ENCODE data around the gene OVOL1.
"Not testable (repeated sequence)": the region's sequence is repeated elsewhere in the genome, so short reads cannot be mapped to it uniquely, and the experiment has no call there.

Gene OVOL1

GRCh38 chr11:65822776-65823528, 36.1 kb downstream of the OVOL1 start:
- no peak overlapping the region for H3K4me2 ChIP-seq
- H3K4me3 ChIP-seq (IDR thresholded peaks at IDR 0.05; ENCODE audit: insufficient read depth, low read depth, low read length): no peak overlapping the region
- H2AFZ ChIP-seq (ENCODE audit: low read depth): no peak overlapping the region
- no peak for TF ChIP-seq CTCF (conservative IDR thresholded peaks at IDR 0.05; ENCODE audit: low read depth, low read length)
- H3K27ac ChIP-seq: no peak overlapping the region
- no peaks in the 10 kb centered on the region for H3K79me2 ChIP-seq (ENCODE audit: insufficient read depth, low read depth)
- H3K4me1 ChIP-seq (ENCODE audit: low read depth, poor library complexity, severe bottlenecking): peaks cover 6% of the 10 kb centered on the region
- no peak overlapping the region for H3K9ac ChIP-seq
- H3K36me3 ChIP-seq (ENCODE audit: insufficient read depth): no peaks in the 10 kb centered on the region
- H4K20me1 ChIP-seq (ENCODE audit: insufficient read depth): no peaks in the 10 kb centered on the region
- no peaks in the 10 kb centered on the region for H3K27me3 ChIP-seq (ENCODE audit: insufficient read depth, low read depth)

DNA sequence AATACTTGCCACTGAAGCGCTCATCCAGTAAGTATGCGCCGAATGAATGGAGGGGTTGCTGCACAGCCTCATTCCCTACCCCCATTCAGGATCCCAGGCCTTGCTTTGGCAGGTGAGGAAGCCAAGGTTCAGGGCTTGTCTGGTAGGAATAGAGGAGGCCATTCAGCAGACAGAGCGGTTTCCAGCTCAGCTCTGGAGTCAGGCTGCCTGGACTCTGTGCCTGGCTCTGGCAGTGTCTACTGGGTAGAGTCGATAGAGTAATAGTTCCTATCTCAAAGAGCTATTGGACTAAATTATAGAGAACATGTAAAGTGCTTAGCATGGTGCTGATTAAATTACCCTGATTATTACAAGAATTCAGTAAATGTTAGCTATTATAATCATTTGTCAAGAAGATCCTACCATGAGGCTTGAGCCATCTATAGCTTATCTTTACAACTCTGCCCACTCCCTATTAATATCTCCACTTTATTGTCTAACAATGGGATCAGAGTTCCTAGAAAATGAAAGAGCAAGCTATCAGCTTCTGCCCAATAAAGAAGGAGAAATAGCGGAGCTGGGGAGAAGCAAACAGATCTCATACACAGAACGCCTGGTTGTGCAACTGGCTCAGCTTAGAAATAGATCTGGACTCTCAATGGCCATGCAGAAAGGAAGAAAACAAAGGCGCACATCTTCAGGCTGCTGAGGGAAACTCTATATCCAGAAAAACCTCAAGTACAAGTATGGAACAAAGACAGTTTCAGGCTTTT, 40.3 kb downstream of the OVOL1 start:
- no peaks in the 10 kb centered on the region for H3K36me3 ChIP-seq (ENCODE audit: insufficient read depth)
- no peak overlapping the region for H3K9ac ChIP-seq
- no peak for TF ChIP-seq CTCF (conservative IDR thresholded peaks at IDR 0.05; ENCODE audit: low read depth, low read length)
- no peak overlapping the region for H2AFZ ChIP-seq (ENCODE audit: low read depth)
- no peak overlapping the region for H3K4me3 ChIP-seq (IDR thresholded peaks at IDR 0.05; ENCODE audit: insufficient read depth, low read depth, low read length)
- no peak overlapping the region for H3K4me2 ChIP-seq
- no peaks in the 10 kb centered on the region for H4K20me1 ChIP-seq (ENCODE audit: insufficient read depth)
- peaks cover 16% of the 10 kb centered on the region for H3K27me3 ChIP-seq (ENCODE audit: insufficient read depth, low read depth)
- no peak overlapping the region for H3K27ac ChIP-seq
- H3K79me2 ChIP-seq (ENCODE audit: insufficient read depth, low read depth): no peaks in the 10 kb centered on the region
- H3K4me1 ChIP-seq (ENCODE audit: low read depth, poor library complexity, severe bottlenecking): no peaks in the 10 kb centered on the region

- H3K9ac ChIP-seq: no peak overlapping the region
- no peak overlapping the region for H3K4me3 ChIP-seq (IDR thresholded peaks at IDR 0.05; ENCODE audit: insufficient read depth, low read depth, low read length)
- H4K20me1 ChIP-seq (ENCODE audit: insufficient read depth): no peaks in the 10 kb centered on the region
- no peaks in the 10 kb centered on the region for H3K79me2 ChIP-seq (ENCODE audit: insufficient read depth, low read depth)
- H3K4me1 ChIP-seq (ENCODE audit: low read depth, poor library complexity, severe bottlenecking): peaks cover 3% of the 10 kb centered on the region
- no peak overlapping the region for H2AFZ ChIP-seq (ENCODE audit: low read depth)
- H3K36me3 ChIP-seq (ENCODE audit: insufficient read depth): no peaks in the 10 kb centered on the region
- H3K4me2 ChIP-seq: no peak overlapping the region
- H3K27me3 ChIP-seq (ENCODE audit: insufficient read depth, low read depth): peaks cover 16% of the 10 kb centered on the region
- TF ChIP-seq CTCF (conservative IDR thresholded peaks at IDR 0.05; ENCODE audit: low read depth, low read length): no peak
- no peak overlapping the region for H3K27ac ChIP-seq
Measured at GRCh38 chr11:65829459-65829858, 42.6 kb downstream of the OVOL1 start.

DNA sequence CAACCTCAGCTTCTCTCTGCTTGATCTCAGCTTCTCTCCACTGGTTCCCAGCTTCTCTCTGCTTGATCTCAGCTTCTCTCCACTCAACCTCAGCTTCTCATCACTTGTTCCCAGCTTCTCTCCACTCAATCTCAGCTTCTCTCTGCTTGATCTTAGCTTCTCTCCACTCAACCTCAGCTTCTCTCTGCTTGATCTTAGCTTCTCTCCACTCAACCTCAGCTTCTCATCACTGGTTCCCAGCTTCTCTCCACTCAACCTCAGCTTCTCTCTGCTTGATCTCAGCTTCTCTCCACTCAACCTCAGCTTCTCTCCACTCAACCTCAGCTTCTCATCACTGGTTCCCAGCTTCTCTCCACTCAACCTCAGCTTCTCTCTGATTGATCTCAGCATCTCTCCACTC, 45.4 kb downstream of the OVOL1 start:
- H3K4me3 ChIP-seq (IDR thresholded peaks at IDR 0.05; ENCODE audit: insufficient read depth, low read depth, low read length); H2AFZ ChIP-seq (ENCODE audit: low read depth); H3K9ac ChIP-seq; H3K4me1 ChIP-seq (ENCODE audit: low read depth, poor library complexity, severe bottlenecking); H3K79me2 ChIP-seq (ENCODE audit: insufficient read depth, low read depth); H3K4me2 ChIP-seq; H4K20me1 ChIP-seq (ENCODE audit: insufficient read depth); H3K27ac ChIP-seq; H3K36me3 ChIP-seq (ENCODE audit: insufficient read depth): not testable (repeated sequence)
- H3K27me3 ChIP-seq (ENCODE audit: insufficient read depth, low read depth): peaks cover 16% of the 10 kb centered on the region
